GM18505 (cell line): Measurements from ENCODE around the gene FOLR2.
"Not testable (repeated sequence)": the region's sequence is repeated elsewhere in the genome, so short reads cannot be mapped to it uniquely, and the experiment has no call there.

ENCODE experiments used
- ATAC-seq: cut with Tn5 transposase; IDR thresholded peaks from one replicate; pipeline ENCODE4 v1.9.1; 2021; ENCODE audit not compliant: unreplicated experiment
- POLR2A ChIP-seq: IDR thresholded peaks from 4 replicates; pipeline ENCODE4 v1.6.1; 2011; ENCODE audit warnings: borderline replicate concordance; ENCODE audit not compliant: insufficient read depth, insufficient read length; ENCODE audit errors: extremely low read depth

The FOLR2 gene

DNA sequence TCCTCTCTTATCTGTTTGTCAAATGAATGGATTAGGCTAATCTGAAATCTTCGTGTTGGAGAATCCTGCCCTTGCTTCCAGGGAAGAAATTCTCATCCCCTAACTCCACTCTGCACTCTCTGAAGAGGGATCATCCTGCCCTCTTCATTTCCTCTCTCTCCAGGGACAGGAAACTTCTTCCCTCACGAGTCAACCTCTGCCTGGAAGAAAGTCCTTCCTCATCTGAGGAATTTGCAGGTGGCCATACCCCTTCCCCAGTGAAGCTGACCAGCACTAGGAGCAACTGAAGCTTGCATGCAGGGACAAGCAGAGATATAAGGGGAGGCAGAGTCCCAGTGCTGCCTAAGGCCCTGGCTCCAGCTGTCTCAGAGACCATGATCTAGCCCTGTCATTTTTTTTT is 31.0 kb downstream of the FOLR2 start:
- no peak for ATAC-seq
- TF ChIP-seq POLR2A = no peak

DNA sequence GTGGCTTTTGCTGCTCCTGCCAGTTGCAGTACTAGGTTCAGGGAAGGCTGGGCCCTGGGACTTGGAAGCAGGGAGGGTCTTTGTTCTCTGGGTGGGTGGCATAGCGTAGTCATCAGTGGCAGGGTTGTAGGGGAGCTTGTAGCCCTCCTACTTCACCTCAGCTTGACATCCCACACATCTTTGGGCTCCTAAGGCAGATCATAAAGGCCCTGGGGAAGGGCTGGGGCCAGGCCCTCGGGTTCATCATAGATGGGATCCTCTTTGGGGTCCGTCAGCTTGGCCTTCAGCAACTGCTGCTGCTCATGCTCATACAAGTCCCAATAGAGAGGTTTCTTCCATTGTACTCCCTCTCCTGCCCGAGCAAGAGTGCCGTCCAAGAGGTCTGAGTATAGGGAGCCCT is 33.4 kb downstream of the FOLR2 start:
- no peak for ATAC-seq
- no peak for TF ChIP-seq POLR2A

DNA sequence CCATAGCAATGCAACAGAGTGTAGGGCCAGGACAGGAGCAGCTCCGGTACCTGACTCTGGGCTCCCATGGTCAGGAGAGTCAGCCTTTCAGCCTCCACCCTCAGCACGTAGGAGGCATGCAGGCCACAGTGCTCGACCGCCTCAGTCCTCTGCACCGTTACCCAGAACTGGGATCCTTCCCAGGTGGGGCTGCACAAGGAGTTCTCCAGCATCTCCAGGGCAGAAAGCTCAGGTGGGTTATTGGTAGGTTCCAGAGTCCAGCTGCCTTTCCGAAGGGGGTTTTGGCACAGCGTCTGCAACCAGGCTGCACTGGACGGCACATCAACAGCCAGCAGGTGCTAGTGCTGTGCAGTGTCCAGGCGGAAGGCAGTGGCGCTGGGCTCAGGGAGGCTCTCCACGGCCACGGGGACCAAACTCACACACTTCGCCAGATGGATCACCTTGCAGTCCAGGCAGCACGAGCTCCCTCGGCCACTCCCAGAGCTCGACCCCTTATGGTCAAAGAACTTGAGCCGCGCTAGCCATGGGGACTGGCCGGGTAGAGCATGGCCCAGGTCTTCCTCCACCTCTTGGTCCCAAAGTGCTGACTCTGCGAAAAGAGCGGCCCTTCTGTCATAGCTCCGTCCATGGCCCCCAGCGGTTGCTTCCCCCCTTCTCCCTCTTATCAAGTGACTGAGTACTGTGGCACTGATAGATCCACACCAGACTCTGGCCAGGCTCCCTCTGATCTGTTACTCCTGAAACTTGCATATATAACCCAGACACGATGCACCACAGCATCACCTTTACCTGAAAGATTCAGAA is 34.3 kb downstream of the FOLR2 start:
- ATAC-seq = no peak

DNA sequence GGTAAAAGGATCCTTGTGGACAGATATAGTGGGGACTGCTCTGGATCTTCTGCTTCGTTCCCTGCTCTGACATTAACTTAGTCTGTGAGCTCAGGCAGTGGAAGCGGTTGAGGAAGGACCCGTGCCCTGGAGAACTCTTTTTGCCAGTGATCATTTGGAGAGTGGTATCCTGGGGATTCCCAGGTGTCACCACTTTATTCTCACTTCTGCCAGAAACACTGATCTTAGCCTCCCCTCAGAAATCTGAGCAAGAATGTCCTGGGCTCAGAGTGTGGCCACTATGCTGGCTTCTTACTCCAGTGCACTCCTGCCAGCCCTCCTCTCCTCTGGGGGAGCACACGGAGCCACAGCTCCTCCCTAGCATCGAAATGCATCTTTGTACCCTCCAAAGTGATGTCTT is 35.0 kb downstream of the FOLR2 start:
- ATAC-seq = no peak
- no peak for TF ChIP-seq POLR2A

More for the DNA sequence above, 34.3 kb downstream of the FOLR2 start:
- no peak for TF ChIP-seq POLR2A

DNA sequence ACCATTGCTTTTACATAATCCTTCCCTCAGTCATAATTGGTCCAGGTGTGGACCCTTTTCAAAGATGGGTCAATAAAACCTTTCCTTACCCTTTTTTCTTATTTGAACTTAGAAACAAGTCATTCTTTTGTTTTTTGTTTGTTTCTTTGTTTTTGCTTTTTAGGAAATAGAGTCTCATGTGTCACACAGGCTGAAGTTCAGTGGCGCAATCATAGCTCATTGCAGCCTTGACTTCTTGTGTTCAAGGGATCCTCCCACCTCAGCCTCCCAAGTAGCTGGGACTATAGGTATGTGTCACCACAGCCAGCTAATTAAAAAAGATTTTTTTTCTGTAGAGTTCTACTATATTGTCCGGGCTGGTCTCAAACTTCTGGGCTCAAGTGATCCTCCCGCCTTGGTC is 36.8 kb downstream of the FOLR2 start:
- no peak for TF ChIP-seq POLR2A
- ATAC-seq = no peak

DNA sequence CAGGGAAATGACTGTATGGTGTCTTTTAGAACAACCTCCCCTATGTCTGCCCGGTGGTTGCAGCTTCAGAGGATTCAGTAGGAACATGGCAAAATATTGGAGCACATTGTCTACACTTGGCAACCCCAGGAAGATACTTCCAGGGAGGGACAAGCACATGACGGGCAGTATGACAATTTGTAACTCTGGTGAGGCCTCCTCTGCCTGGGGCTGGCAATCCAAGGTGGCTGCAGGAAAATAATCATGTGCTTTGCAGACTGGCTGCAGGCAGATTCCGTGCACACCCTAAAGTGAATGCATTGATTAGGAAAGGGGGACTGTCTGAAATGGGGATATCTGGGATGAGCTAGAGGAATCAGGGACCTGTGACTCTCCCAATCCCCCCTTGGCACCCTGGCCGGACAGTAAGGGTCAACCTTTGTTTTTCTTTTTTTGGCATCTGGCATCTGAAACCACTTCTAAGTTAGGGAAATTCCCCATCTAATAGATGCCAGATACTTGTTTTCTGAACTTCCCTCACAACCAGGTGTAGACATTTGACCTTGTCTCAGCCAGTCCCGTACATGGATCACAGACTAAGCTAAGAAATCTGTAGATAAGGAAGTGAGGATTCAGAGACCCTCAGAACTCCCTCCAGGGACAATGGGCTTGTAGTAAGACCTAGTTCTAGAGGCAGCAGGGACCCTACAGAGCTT is 37.9 kb downstream of the FOLR2 start:
- ATAC-seq = no peak
- TF ChIP-seq POLR2A = no peak

DNA sequence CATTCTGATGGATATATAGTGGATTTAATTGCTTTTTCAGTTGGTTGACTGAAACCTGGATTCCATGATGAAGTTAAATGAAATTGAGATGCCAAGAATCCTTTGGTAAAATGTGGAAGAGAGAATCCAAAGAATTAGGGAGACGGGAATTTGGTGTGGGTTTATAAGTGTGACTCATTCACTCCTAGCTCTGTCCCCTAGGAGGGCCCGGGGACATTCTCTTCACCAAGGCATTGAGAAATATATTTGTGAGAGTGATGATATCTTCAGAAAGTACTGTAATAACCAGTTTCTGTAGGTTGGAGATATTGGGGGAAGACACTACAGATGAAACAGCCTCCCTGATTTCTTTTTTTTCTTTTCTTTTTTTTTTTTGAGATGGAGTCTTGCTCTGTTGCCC is 41.0 kb downstream of the FOLR2 start:
- ATAC-seq = no peak
- no peak for TF ChIP-seq POLR2A

DNA sequence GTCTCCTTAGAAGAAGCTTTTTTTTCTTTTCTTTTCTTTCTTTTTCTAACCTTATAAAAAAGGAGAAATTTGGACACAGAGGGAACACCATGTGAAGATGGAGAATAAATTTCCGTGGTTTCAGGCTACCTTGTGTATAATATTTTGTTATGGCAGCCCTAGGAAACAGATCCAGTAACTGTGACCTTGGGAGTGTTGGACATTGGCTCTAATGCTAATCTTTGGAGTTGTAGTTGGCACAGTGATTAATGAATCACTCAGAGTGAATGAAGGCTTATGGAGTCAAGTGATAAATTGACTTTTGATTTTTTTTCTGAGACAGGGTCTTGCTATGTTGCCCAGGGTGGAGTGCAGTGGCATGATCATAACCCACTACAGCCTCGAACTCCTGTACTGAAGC is 42.9 kb downstream of the FOLR2 start:
- no peak for ATAC-seq
- TF ChIP-seq POLR2A = no peak

DNA sequence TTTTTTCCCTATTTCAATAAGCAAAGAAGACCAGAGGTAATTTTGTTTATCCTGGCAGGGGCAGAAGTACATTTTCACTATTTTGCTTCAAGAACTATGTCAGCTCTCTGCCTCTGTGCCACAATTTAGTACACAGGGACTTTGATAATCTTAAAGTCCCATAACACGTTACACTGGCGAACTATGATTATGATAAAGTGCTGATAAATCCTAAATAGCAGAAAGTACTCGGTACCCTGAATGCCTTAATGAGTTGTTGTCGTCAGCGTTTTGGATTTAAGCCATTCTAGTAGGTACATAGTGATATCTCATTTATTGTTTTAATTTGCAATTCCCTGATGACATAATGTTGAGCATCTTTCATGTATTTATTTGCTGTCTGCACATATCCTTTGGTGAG is 44.0 kb downstream of the FOLR2 start:
- TF ChIP-seq POLR2A = no peak
- ATAC-seq = no peak

DNA sequence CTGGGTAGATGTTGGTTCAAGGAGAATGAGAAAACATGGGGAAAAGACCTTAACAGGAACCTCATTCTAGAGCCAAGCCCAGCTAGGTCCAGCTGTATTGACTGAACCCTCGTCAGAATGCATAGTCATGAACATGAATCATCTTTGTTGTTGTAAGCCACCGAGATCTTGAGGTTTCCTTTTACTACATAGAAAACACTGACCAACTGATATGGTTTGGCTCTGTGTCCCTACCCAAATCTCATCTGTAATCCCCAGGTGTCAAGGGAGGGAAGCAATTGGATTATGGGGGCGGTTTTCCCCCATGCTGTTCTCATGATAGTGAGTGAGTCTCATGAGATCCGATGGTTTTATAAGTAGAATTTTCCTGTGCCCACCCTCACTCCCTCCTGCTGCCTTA is 46.8 kb downstream of the FOLR2 start:
- TF ChIP-seq POLR2A = no peak

DNA sequence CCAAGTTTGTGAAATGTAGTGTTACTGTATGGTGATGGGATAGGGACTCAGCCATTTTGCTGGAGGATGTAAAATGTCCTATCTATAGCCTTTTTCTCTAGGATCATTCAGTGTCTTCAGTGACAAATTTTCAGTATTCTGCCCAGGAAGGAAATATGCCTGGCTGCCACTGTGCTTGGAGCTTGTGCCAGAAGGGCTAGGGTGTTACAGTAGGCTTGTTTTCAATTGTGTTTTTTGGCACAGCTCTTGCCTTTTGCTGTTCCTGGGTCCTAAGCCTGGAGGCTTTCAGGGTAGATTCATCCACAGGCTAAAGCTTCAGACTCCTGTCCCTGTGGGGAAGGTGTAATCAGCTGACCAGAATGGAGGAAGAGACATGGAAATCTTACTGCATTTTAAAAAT is 49.4 kb downstream of the FOLR2 start:
- no peak for TF ChIP-seq POLR2A
- no peak for ATAC-seq

More for the DNA sequence above, 46.8 kb downstream of the FOLR2 start:
- no peak for ATAC-seq

DNA sequence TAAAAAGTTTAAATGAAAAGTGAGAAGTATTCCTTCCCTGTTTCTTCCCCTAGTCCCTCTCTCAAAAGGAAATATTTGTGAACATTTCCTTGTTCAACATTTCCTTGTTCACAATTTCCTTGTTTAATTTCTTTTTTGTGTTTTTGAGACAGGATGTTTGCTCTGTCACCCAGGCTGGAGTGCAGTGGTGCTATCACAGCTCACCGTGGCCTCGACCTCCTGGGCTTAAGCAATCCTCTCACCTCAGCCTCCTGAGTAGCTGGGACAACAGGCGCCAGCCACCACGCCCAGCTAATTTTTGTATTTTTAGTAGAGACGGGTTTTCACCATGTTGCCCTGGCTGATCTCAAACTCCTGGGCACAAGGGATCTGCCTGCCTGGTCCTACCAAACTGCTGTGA is 50.4 kb downstream of the FOLR2 start:
- ATAC-seq = not testable (repeated sequence)

DNA sequence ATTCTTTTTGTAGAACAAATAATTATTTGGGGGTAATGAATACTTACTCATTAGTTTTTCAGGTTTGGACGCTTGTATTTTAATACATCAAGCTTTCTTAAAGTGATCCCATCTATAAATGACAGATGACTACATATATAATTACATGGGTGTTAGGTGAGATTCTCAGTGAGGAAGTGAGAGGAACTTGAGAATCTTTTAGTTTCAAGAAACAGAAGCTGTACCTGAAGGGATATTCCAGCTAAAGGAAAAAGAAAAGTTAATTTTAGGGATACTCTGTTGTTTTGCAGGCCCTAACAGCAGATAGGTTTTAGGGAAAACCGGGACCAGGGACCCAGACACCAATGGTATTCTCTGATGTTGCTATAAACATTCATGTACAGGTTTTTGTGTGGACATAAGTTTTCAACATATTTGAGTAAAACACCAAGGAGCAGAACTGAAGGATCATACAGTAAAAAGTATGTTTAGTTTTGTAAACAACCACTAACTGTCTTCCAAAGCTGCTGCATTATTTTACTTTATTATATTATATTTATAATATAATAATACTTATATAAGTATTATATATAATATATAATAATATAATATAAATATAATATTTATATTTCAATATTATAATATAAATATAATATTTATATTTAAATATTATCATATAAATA is 51.5 kb downstream of the FOLR2 start:
- no peak for TF ChIP-seq POLR2A
- no peak for ATAC-seq
